ENCODE measurements around the gene RARRES2. TPM values are rescaled to one million over a fixed set of nuclear protein-coding genes. Genes with fewer than 3 reads are reported as not detected.
"Not testable (repeated sequence)": the region's sequence is repeated elsewhere in the genome, so short reads cannot be mapped to it uniquely, and the experiment has no call there.

RARRES2 gene
- total RNA-seq, result 100 to 1,000 TPM in 1 of 2 donors, 10 to 100 TPM in 1; 86.7 to 122 TPM

DNA sequence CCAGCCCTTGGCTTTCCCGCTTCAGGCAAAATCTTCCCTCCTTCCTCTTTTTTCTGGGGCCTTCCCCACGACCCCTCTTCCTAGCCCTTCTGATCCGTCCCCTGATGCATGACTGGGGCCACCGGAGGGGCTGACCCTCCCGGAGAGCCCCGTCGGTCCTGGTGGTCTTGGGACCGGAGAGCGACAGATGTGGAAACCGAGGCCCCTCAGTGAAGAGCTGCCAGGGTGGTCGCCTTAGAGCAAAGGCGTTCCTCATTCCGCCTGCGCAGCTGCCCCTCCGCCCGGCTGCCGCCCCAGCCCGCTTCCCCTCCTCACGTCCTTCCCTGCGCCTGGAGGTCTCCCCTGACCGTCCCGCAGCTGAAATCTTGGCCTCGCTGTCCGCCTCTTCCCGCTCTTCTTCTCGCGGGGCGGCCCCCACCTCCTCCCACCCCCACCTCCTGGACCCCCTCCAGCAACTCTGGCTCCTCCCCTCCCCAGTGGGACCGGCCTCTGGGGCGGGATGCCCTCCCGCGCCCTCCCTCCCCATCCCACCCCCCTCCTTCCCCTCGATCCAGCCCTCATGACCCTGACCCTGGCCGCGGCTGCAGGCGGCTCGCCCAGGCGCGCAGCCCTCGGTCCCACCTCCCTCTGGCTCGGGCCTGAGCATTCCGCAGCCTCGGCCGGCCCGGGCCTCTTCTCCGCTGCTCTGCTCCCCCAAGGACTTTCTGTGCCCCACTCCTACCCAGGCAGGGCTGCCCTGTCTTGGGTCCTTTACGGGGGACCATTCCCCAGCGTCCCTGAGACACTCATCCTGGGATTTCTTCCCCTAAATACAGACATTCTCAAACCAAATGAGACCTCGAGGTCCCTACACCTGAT, at the start of gene RARRES2:
TSS of gene RARRES2 (minus strand) at position 367 of the 858 bp plus-strand sequence. CDS start 1,020 bp downstream, outside the sequence.
- Histone ChIP-seq H3K9ac (ENCODE audit: low read depth in 2 of 2, low read length in 2 of 2) (peak within 1 kb of the TSS; percentile 65 to 66), H3K36me3 (no peaks in the 10 kb centered on the region), H3K27ac (peak within 1 kb of the TSS; percentile 65), H3K27me3 (no peaks in the 10 kb centered on the region), H3K4me1 (peaks cover 19% of the 10 kb centered on the region), H3K4me3 (peak within 1 kb of the TSS; percentile 43), H3K9me3 (no peaks in the 10 kb centered on the region)
- peak; percentile 58 for DNase-seq
- intact Hi-C loops (cut with DNase I), result no loop called here
- no peak for TF ChIP-seq CTCF (IDR thresholded peaks at IDR 0.05)

DNA sequence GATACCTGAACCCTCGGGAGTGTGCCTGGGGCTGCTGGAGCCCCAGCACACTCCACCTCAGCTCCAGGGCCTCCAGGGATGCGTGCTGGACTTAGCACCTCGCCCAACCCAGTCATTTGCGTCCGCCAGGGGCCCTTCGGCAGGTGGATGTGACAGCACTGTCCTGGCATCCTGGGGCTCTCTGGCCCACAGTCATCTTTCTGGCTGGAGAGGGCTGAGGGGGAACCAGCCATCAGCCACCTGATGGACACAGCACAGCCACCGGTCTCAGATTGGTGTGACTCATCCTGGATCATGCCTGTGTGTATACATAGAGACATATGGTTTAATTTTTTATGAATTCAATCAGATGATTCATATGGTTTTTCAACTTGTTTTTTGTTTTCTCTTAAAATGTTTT, 48.8 kb upstream of the RARRES2 start:
- Histone ChIP-seq H3K36me3 (no peaks in the 10 kb centered on the region), H3K4me1 (no peaks in the 10 kb centered on the region), H3K27me3 (no peaks in the 10 kb centered on the region), H3K9ac (ENCODE audit: low read depth in 2 of 2, low read length in 2 of 2) (no peak overlapping the region), H3K4me3 (no peak overlapping the region), H3K27ac (no peak overlapping the region), H3K9me3 (no peaks in the 10 kb centered on the region)
- TF ChIP-seq CTCF (IDR thresholded peaks at IDR 0.05), result no peak
- intact Hi-C loops (cut with DNase I), result no loop called here
- no peak for DNase-seq

GRCh38 chr7:150389532-150389816, 48.0 kb upstream of the RARRES2 start:
- H3K36me3 ChIP-seq, result no peaks in the 10 kb centered on the region
- no peak for TF ChIP-seq CTCF (IDR thresholded peaks at IDR 0.05)
- no peak overlapping the region for H3K4me3 ChIP-seq
- H3K27me3 ChIP-seq, result no peaks in the 10 kb centered on the region
- H3K4me1 ChIP-seq, result no peaks in the 10 kb centered on the region
- intact Hi-C loops (cut with DNase I), result no loop called here
- no peak overlapping the region for H3K27ac ChIP-seq
- peak overlapping the region in 1 of 2 donors; percentile 36 for H3K9ac ChIP-seq (ENCODE audit: low read depth in 2 of 2, low read length in 2 of 2)
- no peaks in the 10 kb centered on the region for H3K9me3 ChIP-seq
- no peak for DNase-seq

- peak overlapping the region; percentile 16 to 36 for H3K9ac ChIP-seq (ENCODE audit: low read depth in 2 of 2, low read length in 2 of 2)
- no peaks in the 10 kb centered on the region for H3K9me3 ChIP-seq
- H3K27me3 ChIP-seq, result no peaks in the 10 kb centered on the region
- H3K4me3 ChIP-seq, result no peak overlapping the region
- intact Hi-C loops (cut with DNase I), result no loop called here
- H3K36me3 ChIP-seq, result no peaks in the 10 kb centered on the region
- no peaks in the 10 kb centered on the region for H3K4me1 ChIP-seq
- no peak overlapping the region for H3K27ac ChIP-seq
- peak; percentile 73 for DNase-seq
- TF ChIP-seq CTCF (IDR thresholded peaks at IDR 0.05), result peak; percentile 49
Observed at GRCh38 chr7:150388709-150389531, 47.5 kb upstream of the RARRES2 start.

DNA sequence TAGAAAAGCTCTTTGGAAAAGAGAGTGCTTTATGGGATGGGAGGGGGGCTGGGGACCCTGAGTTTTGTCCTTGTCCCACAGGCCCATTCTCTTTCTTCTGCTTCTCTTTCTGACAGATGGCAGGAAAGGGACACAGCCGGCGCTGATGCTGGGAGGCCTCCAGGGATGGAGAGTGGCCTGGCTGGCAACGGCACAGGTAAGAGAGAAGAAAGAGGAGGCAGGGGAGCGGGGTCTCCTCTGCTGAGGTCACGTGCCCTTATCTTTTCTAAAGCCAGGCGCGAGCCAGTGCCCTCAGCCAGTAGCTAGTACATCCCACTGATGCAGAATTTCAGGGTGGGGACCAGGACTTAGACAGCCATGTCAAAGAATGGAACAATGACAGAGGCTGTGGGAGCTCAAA, 46.9 kb upstream of the RARRES2 start:
- H3K36me3 ChIP-seq, result no peaks in the 10 kb centered on the region
- H3K4me3 ChIP-seq, result no peak overlapping the region
- intact Hi-C loops (cut with DNase I), result no loop called here
- H3K4me1 ChIP-seq, result peaks cover 5% of the 10 kb centered on the region
- no peak for DNase-seq
- H3K27me3 ChIP-seq, result no peaks in the 10 kb centered on the region
- no peak overlapping the region for H3K27ac ChIP-seq
- TF ChIP-seq CTCF (IDR thresholded peaks at IDR 0.05), result no peak
- H3K9ac ChIP-seq (ENCODE audit: low read depth in 2 of 2, low read length in 2 of 2), result peak overlapping the region in 1 of 2 donors; percentile 36
- no peaks in the 10 kb centered on the region for H3K9me3 ChIP-seq

- intact Hi-C loops (cut with DNase I), result not testable (repeated sequence)
Observed at GRCh38 chr7:150385884-150386283, 44.5 kb upstream of the RARRES2 start.

More at GRCh38 chr7:150385884-150386283, 44.5 kb upstream of the RARRES2 start:
- H3K36me3 ChIP-seq, H3K27ac ChIP-seq, H3K9me3 ChIP-seq, DNase-seq, H3K27me3 ChIP-seq, H3K4me3 ChIP-seq: not testable (repeated sequence)
- Histone ChIP-seq H3K9ac (ENCODE audit: low read depth in 2 of 2, low read length in 2 of 2) (peak overlapping the region in 1 of 2 donors; percentile 40), H3K4me1 (peaks cover 12% of the 10 kb centered on the region)
